CD4-positive, alpha-beta T cell treated with Interleukin-1 beta for 1 hour (primary cell): ENCODE measurements around the gene ZNF440.
"Not testable (repeated sequence)": the region's sequence is repeated elsewhere in the genome, so short reads cannot be mapped to it uniquely, and the experiment has no call there.

ENCODE experiments used
- DNase-seq, 2 donors: peaks; one replicate each; pipeline ENCODE4 v3.0.0-alpha.2; 2020 to 2022

ZNF440 gene

DNA sequence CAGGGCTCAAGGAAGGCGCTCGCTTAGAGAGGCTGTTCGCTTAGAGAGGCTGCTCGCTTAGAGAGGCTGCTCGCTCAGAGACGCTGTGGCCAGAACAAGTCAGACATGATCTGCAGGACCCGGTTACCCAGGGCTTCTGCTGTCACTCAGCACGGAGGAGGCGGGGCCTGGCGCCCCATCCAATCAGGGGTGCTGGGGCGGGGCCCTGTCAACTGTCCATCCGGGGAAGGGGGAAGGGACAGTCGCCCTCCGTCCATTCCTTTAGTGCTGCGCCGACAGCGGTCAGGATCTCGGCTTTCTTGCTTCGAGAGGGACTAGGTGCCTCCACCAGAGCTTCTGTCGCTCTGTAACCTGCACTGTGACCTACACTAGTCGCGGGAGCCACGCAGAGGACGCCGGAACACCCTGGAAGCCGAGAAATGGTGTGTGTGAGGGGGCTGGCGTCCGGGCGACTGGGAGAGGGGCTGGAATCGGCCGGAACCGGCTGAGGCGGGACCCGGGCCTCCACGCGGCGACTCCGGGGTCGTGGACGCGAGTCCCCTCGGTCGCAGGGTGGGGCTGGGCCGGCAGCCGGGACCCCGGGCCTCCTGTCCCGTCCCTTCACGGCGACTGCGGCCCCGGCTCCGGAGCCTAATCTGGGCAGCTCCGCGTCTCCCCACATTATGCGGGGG is at the start of gene ZNF440:
ZNF440 (plus strand) TSS at position 245 of the 671 bp plus-strand sequence; CDS start at position 420, 175 bp downstream.
- DNase-seq, result peak; percentile 85

DNA sequence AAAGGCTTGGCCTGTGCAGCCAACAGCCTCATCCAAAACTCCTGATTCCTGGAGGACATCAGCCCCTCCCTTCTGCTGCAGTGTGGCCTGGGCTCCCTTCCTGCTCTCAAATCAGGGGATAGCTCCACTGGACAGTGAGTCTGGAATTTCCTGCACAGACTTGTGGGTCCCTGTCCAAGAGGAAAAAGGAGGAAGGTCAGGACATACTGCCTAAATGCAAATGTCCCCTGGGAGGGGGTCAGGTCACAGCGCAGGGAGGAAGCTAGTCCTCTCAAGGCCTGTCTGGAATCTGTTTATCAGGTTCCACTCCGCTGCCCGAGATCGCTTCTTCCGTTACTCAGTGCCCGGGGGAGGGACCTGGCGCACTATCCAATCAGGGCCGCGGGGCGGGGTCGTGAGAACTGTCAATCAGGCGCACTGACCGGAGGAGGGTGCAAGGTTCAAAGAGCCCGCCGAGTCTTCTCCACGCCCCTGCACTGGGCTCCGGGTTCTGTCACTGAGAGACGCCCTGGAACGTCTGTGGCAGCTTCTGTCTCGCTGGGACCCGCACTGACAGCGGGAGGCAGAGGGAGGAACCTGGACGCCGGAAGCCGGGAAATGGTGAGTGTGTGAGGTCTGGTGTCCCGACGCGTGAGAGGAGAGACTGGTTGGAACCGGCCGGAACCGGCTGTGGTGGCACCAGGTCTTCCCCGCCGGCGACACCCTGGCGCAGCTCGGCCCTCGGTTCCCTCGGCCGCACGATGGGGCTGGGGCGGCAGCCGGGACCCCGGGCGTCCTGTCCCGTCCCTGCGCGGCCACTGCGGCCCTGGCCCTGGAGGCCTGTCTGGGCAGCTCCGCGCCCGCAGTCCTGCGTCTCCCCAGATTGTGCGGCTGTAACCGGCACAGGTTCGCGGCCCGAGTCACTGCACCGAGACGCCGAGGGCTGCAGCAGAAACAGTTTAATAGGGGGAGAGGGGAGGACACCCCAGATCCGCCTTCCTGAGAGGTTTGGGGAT is 47.2 kb upstream of the ZNF440 start, which contains the start of gene ZNF441:
ZNF441 (plus strand) TSS at position 404 of the 995 bp plus-strand sequence; CDS start at position 598, 194 bp downstream.
- peak; percentile 92 to 93 for DNase-seq

- DNase-seq, result peak; percentile 13 to 25
These were observed 46.4 kb upstream of the ZNF440 start for GRCh38 chr19:11767633-11768133.

GRCh38 chr19:11769995-11770394 is 44.1 kb upstream of the ZNF440 start:
- DNase-seq, result no peak

GRCh38 chr19:11771520-11771919 is 42.6 kb upstream of the ZNF440 start:
- DNase-seq, result not testable (repeated sequence)

DNA sequence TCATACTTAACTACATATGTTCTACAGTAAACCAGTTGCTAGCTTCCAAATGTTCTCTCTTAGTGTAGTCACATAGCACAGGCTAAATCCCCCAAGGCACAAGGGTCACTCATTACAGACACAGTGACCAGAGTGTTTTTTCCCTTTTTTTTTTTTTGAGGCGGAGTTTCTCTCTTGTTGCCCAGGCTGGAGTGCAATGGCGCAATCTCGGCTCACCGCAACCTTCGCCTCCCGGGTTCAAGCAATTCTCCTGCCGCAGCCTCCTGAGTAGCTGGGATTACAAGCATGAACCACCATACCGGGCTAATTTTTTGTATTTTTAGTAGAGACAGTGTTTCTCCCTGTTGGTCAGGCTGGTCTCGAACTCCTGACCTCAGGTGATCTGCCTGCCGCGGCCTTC is 37.4 kb upstream of the ZNF440 start:
- not testable (repeated sequence) for DNase-seq

- DNase-seq, result no peak
These were observed 33.5 kb upstream of the ZNF440 start for GRCh38 chr19:11780431-11781020.

- no peak for DNase-seq
These were observed 32.6 kb upstream of the ZNF440 start for GRCh38 chr19:11781295-11782057.

DNA sequence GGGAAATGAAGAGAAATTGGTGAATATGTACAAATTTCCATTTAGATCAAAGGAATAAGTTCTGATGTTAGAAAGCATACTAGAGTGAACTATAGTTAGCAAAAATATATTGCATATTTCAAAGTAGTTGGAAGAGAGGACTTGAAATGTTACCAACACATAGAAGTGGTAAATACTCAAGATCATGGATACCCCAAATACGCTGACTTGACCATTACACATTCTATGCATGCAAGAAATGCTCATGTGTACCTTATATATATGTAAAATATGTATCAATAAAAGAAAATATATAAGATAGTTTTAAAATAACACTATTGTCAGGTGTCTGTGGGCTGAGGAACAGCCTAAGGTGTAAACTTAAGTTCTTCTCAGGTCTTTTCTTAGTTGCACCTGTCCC is 30.3 kb upstream of the ZNF440 start:
- no peak for DNase-seq

DNA sequence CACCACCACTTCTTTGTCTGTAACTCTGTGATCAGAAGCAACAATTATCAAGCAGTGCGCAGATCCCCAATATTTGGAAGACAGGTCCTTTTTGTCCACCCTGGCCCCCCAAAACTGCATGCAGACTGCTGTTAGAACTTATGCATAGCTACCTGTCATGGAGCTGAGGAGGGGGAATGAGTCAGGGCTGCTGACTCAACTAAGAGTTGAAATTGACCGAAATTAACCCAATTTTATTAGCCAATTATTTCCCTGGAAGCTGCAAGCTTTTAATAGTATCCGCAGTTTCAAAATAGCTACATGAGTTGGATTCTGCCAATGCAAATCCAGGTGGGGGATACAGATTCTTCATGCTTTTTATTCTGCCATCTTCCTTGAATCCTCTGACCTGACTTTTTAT is 29.7 kb upstream of the ZNF440 start:
- DNase-seq, result no peak

GRCh38 chr19:11787536-11787935 is 26.5 kb upstream of the ZNF440 start:
- no peak for DNase-seq

GRCh38 chr19:11792942-11793341 is 21.1 kb upstream of the ZNF440 start:
- DNase-seq, result no peak

DNA sequence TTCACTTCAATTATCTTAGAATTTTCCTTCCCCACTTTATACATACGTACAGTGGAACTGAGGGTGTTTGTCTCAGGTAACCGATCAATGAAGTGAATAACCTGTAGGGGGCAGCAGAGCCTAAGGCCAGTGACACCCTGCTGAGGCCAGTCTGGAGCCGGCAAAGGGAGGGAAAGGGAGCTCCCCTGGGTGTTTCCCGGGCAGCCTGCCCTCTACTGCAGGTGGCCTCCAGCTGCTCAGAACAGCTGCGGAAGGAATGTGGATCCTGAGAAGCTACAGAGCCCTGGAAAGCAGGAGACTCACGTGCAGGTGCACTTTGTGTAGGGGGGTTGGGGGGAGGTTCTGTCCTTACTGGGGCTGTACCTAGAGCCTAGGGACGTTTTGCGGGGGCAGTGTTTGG is 16.6 kb upstream of the ZNF440 start:
- peak; percentile 76 to 87 for DNase-seq

- peak; percentile 85 to 86 for DNase-seq
These were observed 15.4 kb upstream of the ZNF440 start, which contains the start of gene ZNF491 for GRCh38 chr19:11798391-11799330. TSS of gene ZNF491 (plus strand) at chr19:11798523. CDS start at chr19:11805954, 7,431 bp downstream.

DNA sequence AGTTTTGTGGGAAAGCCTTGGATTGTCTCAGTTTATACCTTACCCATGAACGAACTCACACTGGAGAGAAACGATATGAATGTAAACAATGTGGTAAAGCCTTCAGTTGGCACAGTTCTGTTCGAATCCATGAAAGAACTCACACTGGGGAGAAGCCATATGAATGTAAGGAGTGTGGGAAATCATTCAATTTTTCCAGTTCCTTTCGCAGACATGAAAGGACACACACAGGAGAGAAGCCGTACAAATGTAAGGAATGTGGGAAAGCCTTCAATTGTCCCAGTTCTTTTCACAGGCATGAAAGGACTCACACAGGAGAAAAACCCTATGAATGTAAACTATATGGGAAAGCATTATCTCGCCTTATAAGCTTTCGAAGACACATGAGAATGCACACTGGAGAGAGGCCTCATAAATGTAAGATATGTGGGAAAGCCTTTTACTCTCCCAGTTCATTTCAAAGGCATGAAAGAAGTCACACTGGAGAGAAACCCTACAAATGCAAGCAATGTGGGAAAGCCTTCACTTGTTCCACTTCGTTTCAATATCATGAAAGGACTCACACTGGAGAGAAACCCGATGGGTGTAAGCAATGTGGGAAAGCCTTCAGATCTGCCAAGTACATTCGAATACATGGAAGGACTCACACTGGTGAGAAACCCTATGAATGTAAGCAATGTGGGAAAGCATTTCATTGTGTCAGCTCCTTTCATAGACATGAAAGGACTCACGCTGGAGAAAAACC is 7.5 kb upstream of the ZNF440 start:
- no peak for DNase-seq

GRCh38 chr19:11807099-11807380 is 7.0 kb upstream of the ZNF440 start:
- no peak for DNase-seq

DNA sequence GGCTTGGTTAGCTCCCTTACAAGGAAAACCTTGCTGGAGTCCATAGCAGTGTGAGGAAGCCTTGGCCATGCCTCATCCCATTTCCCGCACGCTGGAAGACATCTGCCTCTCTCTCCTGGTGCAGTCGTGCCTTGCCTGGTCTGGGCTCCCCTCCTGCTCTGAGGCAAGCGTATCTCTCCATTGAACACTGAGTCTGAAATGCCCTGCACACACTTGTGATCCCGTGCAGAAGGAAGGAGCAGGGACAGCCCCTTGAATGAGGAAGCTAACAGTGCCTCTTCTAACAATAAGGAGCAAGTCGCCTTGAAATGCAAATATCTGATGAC is 407 bp upstream of the ZNF440 start:
- no peak for DNase-seq

GRCh38 chr19:11814700-11815035 is 595 bp downstream of the ZNF440 start:
- DNase-seq, result no peak

DNA sequence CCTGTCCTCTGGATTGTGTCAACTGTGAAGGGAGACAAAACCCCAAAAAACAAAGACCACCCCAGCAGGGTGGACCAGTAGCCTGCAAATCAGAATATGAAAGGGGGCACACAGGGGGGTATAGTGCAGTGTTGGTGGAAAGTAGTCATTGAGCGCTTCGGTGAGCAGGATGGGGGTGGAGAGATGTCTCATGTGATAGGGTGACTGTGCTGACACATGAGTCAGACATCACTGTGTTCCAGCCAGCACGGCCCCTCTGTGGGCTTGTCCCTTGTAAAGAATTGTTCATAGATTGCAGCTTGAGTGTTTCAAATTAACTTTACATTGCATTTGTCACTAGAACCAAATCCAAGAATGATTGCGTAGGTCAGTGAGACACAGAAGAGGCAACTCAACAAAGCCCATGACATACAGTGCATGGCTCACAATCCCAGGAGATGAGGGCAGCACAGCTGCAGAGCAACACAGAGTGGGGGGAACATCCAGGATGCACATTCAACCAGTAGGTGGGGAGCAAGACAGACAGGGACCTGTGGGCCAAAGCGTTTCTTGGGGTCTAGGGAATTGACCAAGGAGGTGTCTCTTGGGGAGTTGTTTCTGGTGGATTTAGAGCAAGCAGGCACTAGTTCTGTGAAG is 7.5 kb downstream of the ZNF440 start:
- no peak for DNase-seq
